K562 (cell line): Measurements from ENCODE around the gene PFKP. TPM values are rescaled to one million over a fixed set of nuclear protein-coding genes. Genes with fewer than 3 reads are reported as not detected.

Experiments used
- CXXC5 ChIP-seq: fragments of 250-450 bp; sonication (Bioruptor Pico); IDR thresholded peaks from 2 replicates; pipeline ENCODE4 v1.8.0; 2022; ENCODE audit warnings: inconsistent platforms, mild to moderate bottlenecking, moderate library complexity
- EHMT2 ChIP-seq: fragments of 450-650 bp; IDR thresholded peaks from 2 replicates; pipeline ENCODE4 v1.6.1; 2018; ENCODE audit warnings: antibody characterized with exemption
- ETV5 ChIP-seq: sonication (generic); formaldehyde crosslinking; IDR thresholded peaks from 2 replicates; pipeline ENCODE4 v1.4.0; 2020; ENCODE audit warnings: low read depth, mild to moderate bottlenecking, missing genetic modification reagents
- FUS ChIP-seq: fragments of 200-400 bp; formaldehyde crosslinking; optimal IDR thresholded peaks from 2 replicates; pipeline ENCODE3; 2017; ENCODE audit warnings: low read depth, low read length
- GATAD2A ChIP-seq: fragments of 450-650 bp; IDR thresholded peaks from 2 replicates; pipeline ENCODE4 v1.6.1; 2017
- JUND ChIP-seq, 2 experiments: IDR thresholded peaks; 2 replicates in 1 of 2; 3 replicates in 1 of 2; pipeline ENCODE4 v1.6.1; 2011; ENCODE audit warnings: borderline replicate concordance in 2 of 2, low read depth in 2 of 2, low read length in 2 of 2, improper control_type of control experiment in 1 of 2, missing biosample characterization in 1 of 2, missing genetic modification characterization in 1 of 2, missing genetic modification reagents in 1 of 2
- MAFG ChIP-seq: fragments of 450-650 bp; conservative IDR thresholded peaks from 2 replicates; pipeline ENCODE4 v1.6.1; 2016; ENCODE audit warnings: missing genetic modification characterization, missing compliant biosample characterization
- MAFK ChIP-seq: IDR thresholded peaks from 2 replicates; pipeline ENCODE4 v1.6.1; 2011; ENCODE audit warnings: low read length, improper control_type of control experiment
- MCM5 ChIP-seq: fragments of 450-650 bp; IDR thresholded peaks from 2 replicates; pipeline ENCODE4 v1.6.1; 2016; ENCODE audit warnings: low read depth
- NFRKB ChIP-seq: fragments of 450-650 bp; IDR thresholded peaks from 2 replicates; pipeline ENCODE4 v1.6.1; 2016; ENCODE audit warnings: low read depth
- POLR2AphosphoS5 ChIP-seq: IDR thresholded peaks from 2 replicates; pipeline ENCODE4 v1.6.1; 2011; ENCODE audit warnings: mild to moderate bottlenecking, low read depth, low read length, moderate library complexity; ENCODE audit not compliant: control insufficient read depth, insufficient read depth
- PURB ChIP-seq: sonication (generic); formaldehyde crosslinking; IDR thresholded peaks from 2 replicates; pipeline ENCODE4 v1.9.0; 2021; ENCODE audit warnings: low read depth, mild to moderate bottlenecking, missing genetic modification reagents
- RBM17 ChIP-seq: fragments of 200-400 bp; formaldehyde crosslinking; IDR thresholded peaks from 2 replicates; pipeline ENCODE4 v1.6.1; 2017; ENCODE audit warnings: low read depth, mild to moderate bottlenecking, low read length, borderline replicate concordance
- TRIM24 ChIP-seq, 2 experiments: fragments of 450-650 bp; IDR thresholded peaks; 2 replicates each; pipeline ENCODE4 v1.6.1; 2016
- WHSC1 ChIP-seq: IDR thresholded peaks from one replicate; pipeline ENCODE4 v1.6.1; 2012; ENCODE audit warnings: low read length, control low read depth, inconsistent platforms
- ZFX ChIP-seq: sonication (generic); formaldehyde crosslinking; IDR thresholded peaks from 2 replicates; pipeline ENCODE4 v1.8.0; 2022; ENCODE audit warnings: mild to moderate bottlenecking, missing genetic modification reagents, moderate library complexity
- ZKSCAN3 ChIP-seq: fragments of 250-450 bp; sonication (Bioruptor Pico); IDR thresholded peaks from 2 replicates; pipeline ENCODE4 v1.4.0; 2020
- ZNF282 ChIP-seq: sonication (generic); formaldehyde crosslinking; IDR thresholded peaks from 2 replicates; pipeline ENCODE4 v1.8.1; 2023; ENCODE audit warnings: missing genetic modification reagents
- polyA plus RNA-seq, 8 experiments: library from polyadenylated mRNA; depleted of rRNA in 4 of 8; stranded (reverse) in 5 of 8; unstranded in 3 of 8; fragments of >200 nt; fragmentation: Nextera tagmentation in 2 of 8; fragmentation: Illumina TruSeq in 1 of 8; extraction: Ambion mirVana in 2 of 8; extraction: Trizol in 1 of 8; gene quantifications; 2 replicates each; pipeline versions ENCODE4 v1.2.1 to v1.2.3, GENCODE V29; 2011 to 2014; ENCODE audit warnings: inconsistent platforms in 1 of 8, missing spikeins in 1 of 8
- total RNA-seq, 7 experiments: library from RNA; depleted of rRNA in 6 of 7; stranded (reverse); fragments of >200 nt in 6 of 7; fragmentation: Illumina TruSeq in 2 of 7; extraction: Trizol in 2 of 7; gene quantifications; 2 replicates each; pipeline versions ENCODE4 v1.2.1 to v1.2.3, GENCODE V29; 2011 to 2021; ENCODE audit warnings: low replicate concordance in 1 of 7
- TF ChIP-seq, protein P1 (sequence below): sonication (generic); formaldehyde crosslinking; IDR thresholded peaks from 2 replicates; pipeline ENCODE4 v1.8.1; 2023; ENCODE audit warnings: mild to moderate bottlenecking, missing genetic modification reagents, moderate library complexity
- TF ChIP-seq, protein P2 (sequence below): fragments of 250-450 bp; sonication (Bioruptor Pico); IDR thresholded peaks from 2 replicates; pipeline ENCODE4 v1.5.0; 2021
- TF ChIP-seq, protein P3 (sequence below): fragments of 450-650 bp; conservative IDR thresholded peaks from 2 replicates; pipeline ENCODE4 v1.6.1; 2016; ENCODE audit warnings: missing genetic modification characterization, low read depth, mild to moderate bottlenecking, missing compliant biosample characterization, moderate library complexity
- TF ChIP-seq, protein P4 (sequence below): sonication (generic); formaldehyde crosslinking; IDR thresholded peaks from 2 replicates; pipeline ENCODE4 v1.8.1; 2022; ENCODE audit warnings: missing genetic modification reagents
- TF ChIP-seq, protein P5 (sequence below): fragments of 250-450 bp; sonication (Bioruptor Pico); IDR thresholded peaks from 2 replicates; pipeline ENCODE4 v1.4.0; 2020; ENCODE audit warnings: mild to moderate bottlenecking, moderate library complexity, borderline replicate concordance

The PFKP gene
- total and polyA plus RNA-seq, 9 of the 15 experiments (the other 6 are each of a cell fraction or from before 2014, with no cell fraction given) = 23.5 to 116 (median 62.1) TPM

DNA sequence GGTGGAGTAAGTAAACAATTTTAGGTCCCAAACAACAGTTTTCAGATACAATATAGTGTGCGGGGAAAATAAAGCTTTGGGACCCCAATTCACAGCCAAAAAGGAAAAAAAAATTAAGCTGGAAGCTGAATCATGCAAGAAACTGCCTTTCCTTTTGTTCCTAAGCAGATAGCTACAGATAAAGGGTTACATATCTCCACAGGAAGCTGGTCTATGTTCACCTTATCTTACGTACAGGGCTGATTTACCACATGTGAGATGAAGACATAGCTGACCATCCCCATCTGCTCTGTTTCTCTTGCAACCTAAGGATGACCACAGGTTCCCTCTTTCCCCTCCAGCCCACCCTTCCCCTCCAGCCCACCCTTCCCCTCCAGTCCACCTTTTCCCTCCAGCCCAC, 14.2 kb upstream of the PFKP start (continued):
- TF ChIP-seq, protein P1, sequence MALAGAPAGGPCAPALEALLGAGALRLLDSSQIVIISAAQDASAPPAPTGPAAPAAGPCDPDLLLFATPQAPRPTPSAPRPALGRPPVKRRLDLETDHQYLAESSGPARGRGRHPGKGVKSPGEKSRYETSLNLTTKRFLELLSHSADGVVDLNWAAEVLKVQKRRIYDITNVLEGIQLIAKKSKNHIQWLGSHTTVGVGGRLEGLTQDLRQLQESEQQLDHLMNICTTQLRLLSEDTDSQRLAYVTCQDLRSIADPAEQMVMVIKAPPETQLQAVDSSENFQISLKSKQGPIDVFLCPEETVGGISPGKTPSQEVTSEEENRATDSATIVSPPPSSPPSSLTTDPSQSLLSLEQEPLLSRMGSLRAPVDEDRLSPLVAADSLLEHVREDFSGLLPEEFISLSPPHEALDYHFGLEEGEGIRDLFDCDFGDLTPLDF = no peak
- TF ChIP-seq CXXC5 (CRISPR knock-in tag) = 0 out of 2 replicates have a peak, but pooled peaks have one; percentile 13
- TF ChIP-seq ZFX (CRISPR knock-in tag) = no peak
- 0 out of 2 replicates have a peak, but pooled peaks have one; percentile 17 for TF ChIP-seq MAFG (tag)
- no peak for TF ChIP-seq FUS
- TF ChIP-seq WHSC1 = no peak
- TF ChIP-seq, protein P2, sequence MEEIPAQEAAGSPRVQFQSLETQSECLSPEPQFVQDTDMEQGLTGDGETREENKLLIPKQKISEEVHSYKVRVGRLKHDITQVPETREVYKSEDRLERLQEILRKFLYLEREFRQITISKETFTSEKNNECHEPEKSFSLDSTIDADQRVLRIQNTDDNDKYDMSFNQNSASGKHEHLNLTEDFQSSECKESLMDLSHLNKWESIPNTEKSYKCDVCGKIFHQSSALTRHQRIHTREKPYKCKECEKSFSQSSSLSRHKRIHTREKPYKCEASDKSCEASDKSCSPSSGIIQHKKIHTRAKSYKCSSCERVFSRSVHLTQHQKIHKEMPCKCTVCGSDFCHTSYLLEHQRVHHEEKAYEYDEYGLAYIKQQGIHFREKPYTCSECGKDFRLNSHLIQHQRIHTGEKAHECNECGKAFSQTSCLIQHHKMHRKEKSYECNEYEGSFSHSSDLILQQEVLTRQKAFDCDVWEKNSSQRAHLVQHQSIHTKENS (CRISPR knock-in tag) = no peak
- TF ChIP-seq PURB = no peak
- TF ChIP-seq, protein P3, sequence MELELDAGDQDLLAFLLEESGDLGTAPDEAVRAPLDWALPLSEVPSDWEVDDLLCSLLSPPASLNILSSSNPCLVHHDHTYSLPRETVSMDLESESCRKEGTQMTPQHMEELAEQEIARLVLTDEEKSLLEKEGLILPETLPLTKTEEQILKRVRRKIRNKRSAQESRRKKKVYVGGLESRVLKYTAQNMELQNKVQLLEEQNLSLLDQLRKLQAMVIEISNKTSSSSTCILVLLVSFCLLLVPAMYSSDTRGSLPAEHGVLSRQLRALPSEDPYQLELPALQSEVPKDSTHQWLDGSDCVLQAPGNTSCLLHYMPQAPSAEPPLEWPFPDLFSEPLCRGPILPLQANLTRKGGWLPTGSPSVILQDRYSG (tag) = no peak
- no peak for TF ChIP-seq MCM5
- no peak for TF ChIP-seq POLR2AphosphoS5
- no peak for TF ChIP-seq ZNF282
- TF ChIP-seq MAFK = no peak
- TF ChIP-seq, protein P4, sequence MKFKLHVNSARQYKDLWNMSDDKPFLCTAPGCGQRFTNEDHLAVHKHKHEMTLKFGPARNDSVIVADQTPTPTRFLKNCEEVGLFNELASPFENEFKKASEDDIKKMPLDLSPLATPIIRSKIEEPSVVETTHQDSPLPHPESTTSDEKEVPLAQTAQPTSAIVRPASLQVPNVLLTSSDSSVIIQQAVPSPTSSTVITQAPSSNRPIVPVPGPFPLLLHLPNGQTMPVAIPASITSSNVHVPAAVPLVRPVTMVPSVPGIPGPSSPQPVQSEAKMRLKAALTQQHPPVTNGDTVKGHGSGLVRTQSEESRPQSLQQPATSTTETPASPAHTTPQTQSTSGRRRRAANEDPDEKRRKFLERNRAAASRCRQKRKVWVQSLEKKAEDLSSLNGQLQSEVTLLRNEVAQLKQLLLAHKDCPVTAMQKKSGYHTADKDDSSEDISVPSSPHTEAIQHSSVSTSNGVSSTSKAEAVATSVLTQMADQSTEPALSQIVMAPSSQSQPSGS (CRISPR knock-in tag) = no peak
- TF ChIP-seq RBM17 = no peak
- no peak for TF ChIP-seq ETV5 (CRISPR knock-in tag)
- TF ChIP-seq, protein P5, sequence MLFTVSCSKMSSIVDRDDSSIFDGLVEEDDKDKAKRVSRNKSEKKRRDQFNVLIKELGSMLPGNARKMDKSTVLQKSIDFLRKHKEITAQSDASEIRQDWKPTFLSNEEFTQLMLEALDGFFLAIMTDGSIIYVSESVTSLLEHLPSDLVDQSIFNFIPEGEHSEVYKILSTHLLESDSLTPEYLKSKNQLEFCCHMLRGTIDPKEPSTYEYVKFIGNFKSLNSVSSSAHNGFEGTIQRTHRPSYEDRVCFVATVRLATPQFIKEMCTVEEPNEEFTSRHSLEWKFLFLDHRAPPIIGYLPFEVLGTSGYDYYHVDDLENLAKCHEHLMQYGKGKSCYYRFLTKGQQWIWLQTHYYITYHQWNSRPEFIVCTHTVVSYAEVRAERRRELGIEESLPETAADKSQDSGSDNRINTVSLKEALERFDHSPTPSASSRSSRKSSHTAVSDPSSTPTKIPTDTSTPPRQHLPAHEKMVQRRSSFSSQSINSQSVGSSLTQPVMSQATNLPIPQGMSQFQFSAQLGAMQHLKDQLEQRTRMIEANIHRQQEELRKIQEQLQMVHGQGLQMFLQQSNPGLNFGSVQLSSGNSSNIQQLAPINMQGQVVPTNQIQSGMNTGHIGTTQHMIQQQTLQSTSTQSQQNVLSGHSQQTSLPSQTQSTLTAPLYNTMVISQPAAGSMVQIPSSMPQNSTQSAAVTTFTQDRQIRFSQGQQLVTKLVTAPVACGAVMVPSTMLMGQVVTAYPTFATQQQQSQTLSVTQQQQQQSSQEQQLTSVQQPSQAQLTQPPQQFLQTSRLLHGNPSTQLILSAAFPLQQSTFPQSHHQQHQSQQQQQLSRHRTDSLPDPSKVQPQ (CRISPR knock-in tag) = no peak
- no peak for TF ChIP-seq GATAD2A
- peak; percentile 44; the same call in 1 of the 2 replicates for TF ChIP-seq JUND (IDR thresholded peaks at IDR 0.05; ENCODE audit: borderline replicate concordance, low read depth, low read length)
- peak; percentile 27; the same call in 1 of the 3 replicates for TF ChIP-seq JUND (tag; IDR thresholded peaks at IDR 0.05; ENCODE audit: borderline replicate concordance, low read depth, low read length)
- peak in 1 of 2 experiments; percentile 41; a peak in 1 of 4 replicates for TF ChIP-seq TRIM24 (IDR thresholded peaks at IDR 0.05)
- no peak for TF ChIP-seq ZKSCAN3
- no peak for TF ChIP-seq NFRKB
- no peak for TF ChIP-seq EHMT2
